NCI-H446 (cell line): ENCODE results near the gene EDC4.
A peak's percentile ranks its signal among the peaks of the same experiment; 100 is the strongest.
"Not testable (repeated sequence)": the region's sequence is repeated elsewhere in the genome, so short reads cannot be mapped to it uniquely, and the experiment has no call there.

Experiments used
- DNase-seq, 2 experiments: peaks; one replicate each; lab custom pipeline; 2025; lab: John Stamatoyannopoulos, UW

Gene EDC4

GRCh38 chr16:67847064-67847861 is 25.6 kb upstream of the EDC4 start, which contains the start of gene CENPT:
CENPT (minus strand) TSS chr16:67847693; CDS start chr16:67833859, 13,834 bp downstream.
- no peak for DNase-seq

DNA sequence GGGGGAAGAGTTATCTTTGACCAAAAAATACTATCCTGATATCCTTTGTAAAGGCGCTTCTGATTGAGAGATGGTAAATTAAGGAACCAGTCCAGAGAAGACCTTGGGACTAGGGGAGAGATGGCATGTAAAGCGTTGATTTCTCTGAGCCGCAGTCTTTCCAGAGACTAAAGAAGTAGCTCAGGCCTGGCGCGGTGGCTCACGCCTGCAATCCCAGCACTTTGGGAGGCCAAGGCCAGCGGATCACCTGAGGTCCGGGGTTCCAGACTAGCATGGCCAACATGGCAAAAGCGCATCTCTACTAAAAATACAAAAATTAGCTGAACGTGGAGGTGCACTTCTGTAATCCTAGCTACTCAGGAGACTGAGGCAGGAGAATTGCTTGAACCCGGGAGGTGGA is 24.7 kb upstream of the EDC4 start:
- no peak for DNase-seq

DNA sequence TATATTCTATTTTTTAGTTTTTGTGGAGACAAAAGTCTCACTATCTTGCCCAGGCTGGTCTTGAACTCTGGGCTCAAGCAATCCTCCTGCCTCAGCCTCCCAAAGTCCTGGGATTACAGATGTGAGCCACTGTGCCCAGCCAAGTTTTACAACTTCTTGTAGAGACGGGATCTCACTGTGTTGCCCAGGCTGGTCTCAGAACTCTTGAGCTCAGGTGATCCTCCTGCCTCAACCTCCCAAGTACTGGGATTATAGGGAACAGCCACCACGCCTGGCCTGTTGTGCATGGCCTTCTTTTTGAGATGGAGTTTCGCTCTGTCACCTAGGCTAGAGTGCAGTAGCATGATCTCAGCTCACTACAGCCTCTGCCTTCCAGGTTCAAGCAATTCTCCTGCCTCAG is 19.2 kb upstream of the EDC4 start:
- no peak for DNase-seq

- no peak for DNase-seq
Measured at GRCh38 chr16:67855789-67856188, 17.1 kb upstream of the EDC4 start.

DNA sequence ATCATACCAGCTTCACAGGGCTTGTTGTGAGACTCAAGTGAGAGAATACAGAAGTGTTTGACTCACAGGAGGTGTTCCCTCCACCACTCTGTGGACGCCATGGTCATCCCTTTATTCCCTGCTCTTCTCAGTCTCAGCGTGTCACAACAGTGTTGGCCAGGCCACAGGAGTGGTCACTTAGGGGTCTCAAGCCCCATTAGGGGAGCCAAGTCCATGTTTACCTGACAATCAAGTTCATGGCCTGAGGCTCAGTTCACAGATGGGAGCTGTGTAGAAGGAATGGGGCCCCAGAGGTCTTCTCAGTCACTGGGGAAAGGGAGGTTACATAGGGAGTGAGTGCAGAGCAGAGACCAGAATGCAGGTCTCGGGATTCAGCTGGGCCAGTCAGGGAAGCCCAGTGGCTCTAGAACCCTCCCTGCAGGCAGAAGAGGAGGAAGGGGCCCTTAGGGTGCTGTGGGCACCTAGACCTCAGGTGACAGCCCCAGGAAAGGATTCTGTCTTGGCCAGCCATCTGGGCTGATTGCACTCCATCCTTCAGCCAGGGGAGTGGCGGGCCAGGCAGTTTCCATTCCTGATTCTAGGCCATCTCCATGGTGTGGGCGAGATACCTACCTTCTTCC is 15.8 kb upstream of the EDC4 start:
- DNase-seq: no peak

DNA sequence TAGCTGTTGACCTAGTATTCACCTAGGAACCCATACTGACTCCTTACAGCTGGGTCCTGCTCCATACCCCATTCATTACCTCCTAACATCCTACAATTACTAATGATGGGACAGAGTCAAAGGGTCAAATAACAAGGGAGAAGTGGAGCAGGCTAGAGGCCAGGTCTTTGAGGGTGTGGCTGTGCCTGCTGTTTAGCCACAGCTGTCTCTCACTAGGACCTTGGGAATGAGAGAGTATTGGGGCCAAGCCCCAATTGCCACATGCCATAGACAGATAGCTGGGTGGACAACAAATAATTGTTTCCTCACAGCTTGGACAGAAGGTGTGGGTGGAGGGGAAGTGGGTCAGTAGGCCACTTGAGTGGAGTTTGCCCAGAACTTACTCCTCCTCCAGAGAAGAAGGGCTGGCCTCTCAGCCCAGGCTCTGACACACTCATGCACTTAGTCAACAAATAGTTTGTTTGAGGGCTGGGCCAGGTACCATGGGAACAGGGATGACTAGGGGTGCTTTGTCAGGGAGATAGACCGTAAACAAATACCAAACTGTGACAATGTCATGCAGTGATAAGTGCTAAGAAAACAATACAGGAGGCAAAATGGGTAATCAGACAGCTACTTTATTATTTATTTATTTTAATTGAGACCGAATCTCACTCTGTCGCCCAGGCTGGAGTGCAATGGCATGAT is 15.2 kb upstream of the EDC4 start:
- DNase-seq: no peak

DNA sequence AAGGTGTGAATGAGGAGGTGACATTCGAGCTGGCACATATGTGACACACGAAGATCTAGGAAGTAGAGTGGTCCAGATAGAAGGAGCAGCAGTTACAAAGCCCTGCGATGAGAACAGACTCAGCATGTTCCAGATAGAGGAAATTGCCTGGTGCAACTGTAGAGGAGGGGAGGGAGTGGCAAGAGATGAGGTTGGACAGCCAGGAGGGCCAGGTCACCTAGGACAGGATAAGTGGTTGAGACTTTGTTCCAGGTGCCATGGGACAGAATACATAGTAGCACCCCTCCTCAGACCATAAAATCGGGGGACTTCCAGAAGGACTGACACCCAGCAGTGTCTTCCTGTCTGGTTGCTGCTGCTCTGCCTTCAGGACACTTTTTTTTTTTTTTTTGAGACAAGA is 14.4 kb upstream of the EDC4 start:
- DNase-seq: no peak

GRCh38 chr16:67860589-67861398 is 12.1 kb upstream of the EDC4 start:
- DNase-seq: no peak

- DNase-seq: no peak
Measured at GRCh38 chr16:67861877-67862276, 11.0 kb upstream of the EDC4 start.

GRCh38 chr16:67862623-67863583 is 9.9 kb upstream of the EDC4 start:
- no peak for DNase-seq

GRCh38 chr16:67864044-67864443 is 8.8 kb upstream of the EDC4 start:
- DNase-seq: not testable (repeated sequence)

DNA sequence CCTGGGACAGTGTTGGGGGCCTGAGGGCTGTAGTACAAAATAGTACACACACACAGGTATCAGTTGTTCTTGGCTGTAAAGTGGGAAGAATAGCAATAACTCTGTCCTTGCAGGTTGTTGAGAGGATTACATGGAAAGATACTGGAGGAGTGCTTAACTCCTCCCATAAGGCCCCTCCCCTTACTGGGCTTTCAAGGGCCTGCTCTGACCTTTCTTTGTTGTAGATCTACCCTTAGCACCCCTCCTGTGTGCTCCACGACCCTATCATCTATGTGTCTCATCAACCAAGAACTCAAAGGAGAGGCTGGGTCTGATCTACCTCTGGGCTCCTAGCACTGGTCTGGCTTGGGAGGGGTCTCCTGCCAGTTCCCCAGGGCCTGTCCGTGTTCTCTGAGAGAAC is 8.3 kb upstream of the EDC4 start:
- no peak for DNase-seq

DNA sequence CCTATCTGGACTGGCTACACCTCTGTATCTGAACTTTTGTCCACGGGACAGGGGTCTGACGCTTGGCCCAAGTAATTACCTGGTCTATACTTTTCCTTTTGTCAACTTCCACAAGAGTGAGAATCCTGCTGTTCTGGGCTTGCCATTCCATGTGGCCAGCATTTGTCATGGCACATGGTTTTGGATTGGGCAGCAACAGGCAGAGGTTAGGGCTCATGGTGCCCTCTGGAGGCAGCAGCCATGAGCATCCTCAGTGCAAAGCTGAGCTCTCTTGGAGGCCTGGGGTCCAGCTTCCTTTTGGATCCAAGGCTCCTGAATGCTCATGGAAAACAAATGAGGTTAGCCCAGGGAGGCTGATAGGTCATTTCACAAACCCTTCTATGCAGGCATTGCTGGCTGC is 7.5 kb upstream of the EDC4 start:
- peak in 1 of 2 experiments; percentile 0 for DNase-seq

DNA sequence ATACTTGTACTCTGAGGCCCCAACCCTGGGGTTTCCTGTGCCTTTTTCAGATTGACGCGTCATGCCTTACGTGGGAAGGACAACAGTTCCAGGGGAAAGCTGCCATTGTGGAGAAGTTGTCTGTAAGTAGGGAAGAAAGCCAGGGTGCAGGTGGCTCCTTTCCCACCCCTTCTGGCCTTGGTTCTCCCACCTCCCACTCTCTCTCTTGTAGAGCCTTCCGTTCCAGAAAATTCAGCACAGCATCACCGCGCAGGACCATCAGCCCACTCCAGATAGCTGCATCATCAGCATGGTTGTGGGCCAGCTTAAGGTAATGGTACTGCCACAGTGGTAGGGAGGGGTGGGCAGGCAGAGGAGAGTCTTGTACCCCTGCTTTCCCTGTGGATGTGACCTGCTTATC is 4.6 kb upstream of the EDC4 start:
- no peak for DNase-seq

- DNase-seq: no peak
Measured at GRCh38 chr16:67869653-67870052, 3.2 kb upstream of the EDC4 start.

DNA sequence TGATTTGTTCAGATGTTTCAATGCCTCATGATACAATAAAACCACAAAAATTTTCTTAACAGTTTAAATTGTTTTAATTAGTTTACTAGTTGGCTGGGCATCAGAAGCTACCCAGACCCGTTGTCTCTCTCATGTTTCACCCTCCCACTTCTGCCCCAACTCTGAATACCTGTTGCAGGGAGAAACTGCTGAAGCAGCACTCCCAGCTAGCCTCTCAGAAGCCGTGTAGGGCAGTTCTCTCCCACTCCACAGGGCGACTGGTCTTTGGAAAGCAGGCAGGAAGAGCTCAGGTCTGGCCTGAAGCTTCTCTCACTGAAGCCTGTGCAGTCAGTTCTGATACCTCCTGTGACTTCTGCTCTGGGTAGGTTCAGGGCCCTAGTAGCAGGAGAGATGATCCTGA is 1.6 kb upstream of the EDC4 start:
- no peak for DNase-seq

- no peak for DNase-seq
Measured at GRCh38 chr16:67872131-67872630, 671 bp upstream of the EDC4 start.

GRCh38 chr16:67873435-67874370 is 851 bp downstream of the EDC4 start:
- no peak for DNase-seq

GRCh38 chr16:67874372-67874771 is 1.5 kb downstream of the EDC4 start:
- DNase-seq: no peak

DNA sequence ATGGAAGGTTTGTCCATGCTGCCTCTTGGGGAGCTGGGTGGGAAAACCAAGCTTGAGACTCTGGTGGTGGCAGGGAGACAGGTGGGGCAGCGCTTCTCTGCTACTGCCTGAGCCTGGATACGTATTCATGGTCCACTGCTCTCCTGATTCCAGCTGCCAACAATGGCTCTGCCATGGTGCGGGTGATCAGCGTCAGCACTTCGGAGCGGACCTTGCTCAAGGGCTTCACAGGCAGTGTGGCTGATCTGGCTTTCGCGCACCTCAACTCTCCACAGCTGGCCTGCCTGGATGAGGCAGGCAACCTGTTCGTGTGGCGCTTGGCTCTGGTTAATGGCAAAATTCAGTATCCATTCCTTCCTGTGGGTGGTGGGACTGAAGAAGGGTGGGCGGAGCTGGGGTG is 4.2 kb downstream of the EDC4 start:
- no peak for DNase-seq
